GM12892 (cell line): Measurements from ENCODE around the gene PXK.

ENCODE experiments used
- POLR2A ChIP-seq: IDR thresholded peaks from 2 replicates; pipeline ENCODE4 v1.6.1; 2011; ENCODE audit warnings: low read depth, low read length, control low read depth
- TAF1 ChIP-seq: IDR thresholded peaks from 2 replicates; pipeline ENCODE4 v1.6.1; 2011; ENCODE audit warnings: low read depth, mild to moderate bottlenecking, control low read depth, low read length, borderline replicate concordance

- TF ChIP-seq POLR2A (no peak), TAF1 (no peak)
Measured at GRCh38 chr3:58418227-58418626, 85.5 kb downstream of the PXK start.
